H9 (cell line): ENCODE measurements around the gene HSPBP1. TPM values are rescaled to one million over a fixed set of nuclear protein-coding genes. Genes with fewer than 3 reads are reported as not detected.

Experiments
- DNase-seq: peaks from one replicate; pipeline ENCODE4 v3.0.0-alpha.2; 2017
- H2AFZ ChIP-seq: one replicate; pipeline ENCODE4 v1.6.1; 2013; ENCODE audit warnings: mild to moderate bottlenecking, low read length, control low read depth, moderate library complexity
- H2AK5ac ChIP-seq: 2 replicates; pipeline ENCODE4 v1.6.1; 2013; ENCODE audit warnings: low read length, control low read depth, mixed read lengths; ENCODE audit not compliant: insufficient read length
- H2BK120ac ChIP-seq: one replicate; pipeline ENCODE4 v1.6.1; 2013; ENCODE audit warnings: low read depth, mild to moderate bottlenecking, low read length, control low read depth, inconsistent platforms; ENCODE audit not compliant: poor library complexity, severe bottlenecking
- H2BK12ac ChIP-seq: 2 replicates; pipeline ENCODE4 v1.6.1; 2013; ENCODE audit warnings: low read length, control low read depth, mixed read lengths, low read depth; ENCODE audit not compliant: insufficient read length
- H2BK15ac ChIP-seq: 2 replicates; pipeline ENCODE4 v1.6.1; 2013; ENCODE audit warnings: low read depth, low read length, control low read depth
- H2BK20ac ChIP-seq: one replicate; pipeline ENCODE4 v1.6.1; 2013; ENCODE audit warnings: low read depth, mild to moderate bottlenecking, low read length, control low read depth, inconsistent platforms; ENCODE audit not compliant: poor library complexity, severe bottlenecking
- H2BK5ac ChIP-seq: 2 replicates; pipeline ENCODE4 v1.6.1; 2013; ENCODE audit warnings: low read length, control low read depth, mixed read lengths; ENCODE audit not compliant: insufficient read length
- H3K14ac ChIP-seq: 2 replicates; pipeline ENCODE4 v1.6.1; 2013; ENCODE audit warnings: low read length, control low read depth; ENCODE audit not compliant: insufficient read depth
- H3K18ac ChIP-seq: 2 replicates; pipeline ENCODE4 v1.6.1; 2013; ENCODE audit warnings: low read depth, mild to moderate bottlenecking, mixed read lengths, low read length, control low read depth; ENCODE audit not compliant: insufficient read length
- H3K23ac ChIP-seq: 2 replicates; pipeline ENCODE4 v1.6.1; 2013; ENCODE audit warnings: low read length, control low read depth, mixed read lengths, low read depth; ENCODE audit not compliant: insufficient read length
- H3K23me2 ChIP-seq: 2 replicates; pipeline ENCODE4 v1.6.1; 2013; ENCODE audit warnings: low read depth, mild to moderate bottlenecking, mixed read lengths, low read length, control low read depth; ENCODE audit not compliant: insufficient read length, poor library complexity, severe bottlenecking
- H3K27ac ChIP-seq: 2 replicates; pipeline ENCODE4 v1.5.1; 2013; ENCODE audit warnings: low read length, control low read depth, mixed read lengths, low read depth; ENCODE audit not compliant: insufficient read length
- H3K27me3 ChIP-seq: 2 replicates; pipeline ENCODE4 v1.6.1; 2013; ENCODE audit warnings: low read length, control low read depth, inconsistent platforms; ENCODE audit not compliant: insufficient read depth
- H3K4ac ChIP-seq: 2 replicates; pipeline ENCODE4 v1.6.1; 2013; ENCODE audit warnings: low read depth, mild to moderate bottlenecking, control low read depth, inconsistent platforms, low read length, moderate library complexity
- H3K4me1 ChIP-seq: 2 replicates; pipeline ENCODE4 v1.6.1; 2013; ENCODE audit warnings: low read length, control low read depth, inconsistent platforms; ENCODE audit not compliant: insufficient read depth
- H3K4me2 ChIP-seq: 2 replicates; pipeline ENCODE4 v1.6.1; 2013; ENCODE audit warnings: low read length, control low read depth, mixed read lengths; ENCODE audit not compliant: insufficient read length, insufficient read depth
- H3K56ac ChIP-seq: 2 replicates; pipeline ENCODE4 v1.6.1; 2013; ENCODE audit warnings: low read depth, mild to moderate bottlenecking, mixed read lengths, low read length, control low read depth; ENCODE audit not compliant: insufficient read length
- H3K79me1 ChIP-seq: 2 replicates; pipeline ENCODE4 v1.6.1; 2013; ENCODE audit warnings: low read depth, mild to moderate bottlenecking, moderate library complexity, low read length, control low read depth, inconsistent platforms; ENCODE audit not compliant: insufficient read depth, poor library complexity, severe bottlenecking
- H3K79me2 ChIP-seq: 2 replicates; pipeline ENCODE4 v1.6.1; 2013; ENCODE audit warnings: low read length, control low read depth, inconsistent platforms; ENCODE audit not compliant: insufficient read depth
- H3K9ac ChIP-seq: 2 replicates; pipeline ENCODE4 v1.6.1; 2013; ENCODE audit warnings: low read length, control low read depth, mixed read lengths; ENCODE audit not compliant: insufficient read length; ENCODE audit errors: extremely low read depth
- H3K9me3 ChIP-seq: one replicate; pipeline ENCODE4 v1.6.1; 2013; ENCODE audit warnings: low read depth, low read length, inconsistent platforms; ENCODE audit not compliant: control insufficient read depth
- H3T11ph ChIP-seq: one replicate; pipeline ENCODE4 v1.6.1; 2013; ENCODE audit warnings: mild to moderate bottlenecking, low read length, control low read depth, inconsistent platforms
- H4K20me1 ChIP-seq: one replicate; pipeline ENCODE4 v1.6.1; 2013; ENCODE audit not compliant: control insufficient read depth, insufficient read length, insufficient read depth
- H4K5ac ChIP-seq: 2 replicates; pipeline ENCODE4 v1.6.1; 2013; ENCODE audit warnings: low read depth, mild to moderate bottlenecking, mixed read lengths, low read length, control low read depth; ENCODE audit not compliant: insufficient read length
- H4K8ac ChIP-seq: replicated peaks from 2 replicates; pipeline ENCODE4 v1.6.1; 2013; ENCODE audit warnings: low read length, control low read depth, mixed read lengths, low read depth; ENCODE audit not compliant: insufficient read length
- H4K91ac ChIP-seq: 2 replicates; pipeline ENCODE4 v1.6.1; 2013; ENCODE audit warnings: low read depth, mild to moderate bottlenecking, moderate library complexity, mixed read lengths, low read length, control low read depth; ENCODE audit not compliant: insufficient read length
- H3K27ac Mint-ChIP-seq, 3 experiments: 2 replicates in 2 of 3; 3 replicates in 1 of 3; pipeline ENCODE4 v1.8.0; 2020 to 2021; ENCODE audit warnings: mixed read lengths in 3 of 3, mild to moderate bottlenecking in 1 of 3, moderate library complexity in 1 of 3
- H3K27me3 Mint-ChIP-seq: 2 replicates; pipeline ENCODE4 v1.8.0; 2021; ENCODE audit warnings: low read depth, mild to moderate bottlenecking, moderate library complexity, mixed read lengths
- H3K36me3 Mint-ChIP-seq, 3 experiments: 2 replicates in 2 of 3; 3 replicates in 1 of 3; pipeline ENCODE4 v1.8.0; 2020 to 2021; ENCODE audit warnings: low read depth in 3 of 3, mixed read lengths in 3 of 3; ENCODE audit not compliant: insufficient read depth in 1 of 3
- H3K4me1 Mint-ChIP-seq, 2 experiments: 2 replicates each; pipeline ENCODE4 v1.8.0; 2020; ENCODE audit warnings: mixed read lengths in 2 of 2
- H3K4me3 Mint-ChIP-seq, 2 experiments: 2 replicates in 1 of 2; 3 replicates in 1 of 2; pipeline ENCODE4 v1.8.0; 2020 to 2021; ENCODE audit warnings: mild to moderate bottlenecking in 2 of 2, mixed read lengths in 2 of 2, moderate library complexity in 1 of 2
- H3K9me3 Mint-ChIP-seq, 2 experiments: 2 replicates in 1 of 2; 3 replicates in 1 of 2; pipeline ENCODE4 v1.8.0; 2020; ENCODE audit warnings: mild to moderate bottlenecking in 2 of 2, mixed read lengths in 2 of 2, moderate library complexity in 1 of 2
- CTCF ChIP-seq: fragments of 200-600 bp; sonication (generic); conservative IDR thresholded peaks from 3 replicates; pipeline ENCODE4 v1.8.0; 2021; ENCODE audit warnings: antibody characterized with exemption, mild to moderate bottlenecking
- WGBS: extraction: QIAGEN DNeasy Blood & Tissue Kit; methylation state at CpG from one replicate; pipeline ENCODE4 v1.1.7; 2013; ENCODE audit warnings: missing lambda C conversion rate, low lambda C conversion rate, mixed read lengths; ENCODE audit not compliant: insufficient read length; ENCODE audit errors: extremely low coverage; 5-methylcytosine and 5-hydroxymethylcytosine counted together
- total RNA-seq: library from RNA; stranded (reverse); gene quantifications from 2 replicates; pipeline ENCODE4 v1.2.1, GENCODE V29; 2021

HSPBP1 gene
- total RNA-seq, 1 experiment from 2014 or later, result 47.4 TPM

- no peak for TF ChIP-seq CTCF
- Mint-ChIP-seq H3K4me3 (peak overlapping the region in 1 of 2 experiments; percentile 53; a peak in 2 of 5 replicates), H3K36me3 (peaks cover 45 to 68% (median 66%) of the 10 kb centered on the region in 3 experiments; a peak in 6 of 7 replicates), H3K27ac (peak overlapping the region in 1 of 3 experiments; percentile 72; a peak in 1 of 7 replicates), H3K27me3 (no peaks in the 10 kb centered on the region; the same call in 1 of the 2 replicates), H3K9me3 (no peaks in the 10 kb centered on the region), H3K4me1 (peaks cover 15 to 24% of the 10 kb centered on the region in 2 experiments)
- Histone ChIP-seq H3K79me2 (no peaks in the 10 kb centered on the region), H3K18ac (no peak overlapping the region), H3K79me1 (no peaks in the 10 kb centered on the region), H3K9ac (no peak overlapping the region), H3K14ac (no peak overlapping the region), H4K91ac (no peak overlapping the region), H2BK5ac (no peak overlapping the region), H3K56ac (no peak overlapping the region), H3K4me1 (peaks cover 3% of the 10 kb centered on the region; the same call in 1 of the 2 replicates), H3K9me3 (no peaks in the 10 kb centered on the region), H3K23me2 (no peaks in the 10 kb centered on the region), H3K4me2 (no peak overlapping the region), H3K4ac (no peak overlapping the region), H3K23ac (no peak overlapping the region), H3T11ph (no peak overlapping the region), H2AK5ac (no peak overlapping the region), H2BK120ac (no peak overlapping the region), H2BK12ac (no peak overlapping the region), H2AFZ (no peak overlapping the region), H4K5ac (no peak overlapping the region), H3K27me3 (no peaks in the 10 kb centered on the region), H4K8ac (no peak overlapping the region), H4K20me1 (no peaks in the 10 kb centered on the region), H2BK20ac (no peak overlapping the region), H3K27ac (no peak overlapping the region), H2BK15ac (no peak overlapping the region)
- no CpG with 5 or more reads among the region's 14 CpGs for WGBS
- DNase-seq, result peak; percentile 69
Measured at GRCh38 chr19:55304980-55305379, 25.1 kb upstream of the HSPBP1 start.
